Measurements from ENCODE around the gene EPHB2.

EPHB2 gene

GRCh38 chr1:22884806-22885530 is 174.3 kb downstream of the EPHB2 start:
- no peak for DNase-seq (ENCODE audit: low read depth)

- DNase-seq (ENCODE audit: low read depth): peak; percentile 74
These were observed 175.6 kb downstream of the EPHB2 start for GRCh38 chr1:22886211-22886610.

GRCh38 chr1:22887491-22887890 is 176.9 kb downstream of the EPHB2 start:
- no peak for DNase-seq (ENCODE audit: low read depth)

GRCh38 chr1:22888320-22889075 is 177.9 kb downstream of the EPHB2 start:
- no peak for DNase-seq (ENCODE audit: low read depth)

GRCh38 chr1:22889213-22889827 is 178.7 kb downstream of the EPHB2 start:
- DNase-seq (ENCODE audit: low read depth): no peak

- no peak for DNase-seq (ENCODE audit: low read depth)
These were observed 182.2 kb downstream of the EPHB2 start for GRCh38 chr1:22892789-22893188.

- DNase-seq (ENCODE audit: low read depth): no peak
These were observed 182.7 kb downstream of the EPHB2 start for GRCh38 chr1:22893292-22893691.

GRCh38 chr1:22895357-22895756 is 184.7 kb downstream of the EPHB2 start:
- no peak for DNase-seq (ENCODE audit: low read depth)

- DNase-seq (ENCODE audit: low read depth): no peak
These were observed 185.5 kb downstream of the EPHB2 start for GRCh38 chr1:22896184-22896583.

GRCh38 chr1:22900451-22900850 is 189.8 kb downstream of the EPHB2 start:
- DNase-seq (ENCODE audit: low read depth): no peak

GRCh38 chr1:22903113-22903512 is 192.5 kb downstream of the EPHB2 start:
- no peak for DNase-seq (ENCODE audit: low read depth)

- no peak for DNase-seq (ENCODE audit: low read depth)
These were observed 196.3 kb downstream of the EPHB2 start for GRCh38 chr1:22906968-22907367.

- no peak for DNase-seq (ENCODE audit: low read depth)
These were observed 196.9 kb downstream of the EPHB2 start for GRCh38 chr1:22907528-22907927.

GRCh38 chr1:22908880-22909426 is 198.3 kb downstream of the EPHB2 start:
- no peak for DNase-seq (ENCODE audit: low read depth)

GRCh38 chr1:22910286-22910685 is 199.6 kb downstream of the EPHB2 start:
- DNase-seq (ENCODE audit: low read depth): no peak

- DNase-seq (ENCODE audit: low read depth): no peak
These were observed 200.5 kb downstream of the EPHB2 start for GRCh38 chr1:22910986-22911651.

GRCh38 chr1:22912311-22912710 is 201.7 kb downstream of the EPHB2 start:
- no peak for DNase-seq (ENCODE audit: low read depth)

- no peak for DNase-seq (ENCODE audit: low read depth)
These were observed 202.9 kb downstream of the EPHB2 start for GRCh38 chr1:22913421-22914141.

- no peak for DNase-seq (ENCODE audit: low read depth)
These were observed 203.5 kb downstream of the EPHB2 start for GRCh38 chr1:22914156-22914555.

GRCh38 chr1:22914633-22915217 is 204.1 kb downstream of the EPHB2 start:
- DNase-seq (ENCODE audit: low read depth): no peak

- DNase-seq (ENCODE audit: low read depth): no peak
These were observed 204.6 kb downstream of the EPHB2 start for GRCh38 chr1:22915231-22915630.

All from GM04504 (cell line).